NCI-H1092 treated with DMSO at 0.1 percent for 48 hours (cell line): ENCODE measurements around the gene LRIT3.

Experiments
- DNase-seq: peaks from one replicate; lab custom pipeline; 2025; lab: John Stamatoyannopoulos, UW

Gene LRIT3

DNA sequence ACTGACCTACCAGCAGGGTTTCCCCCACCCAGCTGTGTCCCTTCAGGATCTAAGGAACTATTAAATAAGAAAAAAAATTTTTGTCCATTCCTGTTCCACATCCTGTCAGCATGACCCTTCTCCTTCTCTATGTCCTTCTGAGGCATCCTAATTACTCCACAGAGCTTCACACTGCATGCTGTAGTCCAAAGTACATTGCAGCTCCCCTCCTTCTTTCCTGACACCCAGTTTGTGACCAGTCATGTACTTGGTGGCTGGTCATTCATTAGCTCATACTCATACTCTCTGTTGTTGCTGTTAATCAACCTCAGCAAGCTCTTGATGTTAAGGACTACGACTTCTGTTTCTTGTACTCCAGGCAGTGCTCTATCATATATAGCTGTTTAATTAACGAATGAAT is 62.3 kb downstream of the LRIT3 start:
- no peak for DNase-seq

DNA sequence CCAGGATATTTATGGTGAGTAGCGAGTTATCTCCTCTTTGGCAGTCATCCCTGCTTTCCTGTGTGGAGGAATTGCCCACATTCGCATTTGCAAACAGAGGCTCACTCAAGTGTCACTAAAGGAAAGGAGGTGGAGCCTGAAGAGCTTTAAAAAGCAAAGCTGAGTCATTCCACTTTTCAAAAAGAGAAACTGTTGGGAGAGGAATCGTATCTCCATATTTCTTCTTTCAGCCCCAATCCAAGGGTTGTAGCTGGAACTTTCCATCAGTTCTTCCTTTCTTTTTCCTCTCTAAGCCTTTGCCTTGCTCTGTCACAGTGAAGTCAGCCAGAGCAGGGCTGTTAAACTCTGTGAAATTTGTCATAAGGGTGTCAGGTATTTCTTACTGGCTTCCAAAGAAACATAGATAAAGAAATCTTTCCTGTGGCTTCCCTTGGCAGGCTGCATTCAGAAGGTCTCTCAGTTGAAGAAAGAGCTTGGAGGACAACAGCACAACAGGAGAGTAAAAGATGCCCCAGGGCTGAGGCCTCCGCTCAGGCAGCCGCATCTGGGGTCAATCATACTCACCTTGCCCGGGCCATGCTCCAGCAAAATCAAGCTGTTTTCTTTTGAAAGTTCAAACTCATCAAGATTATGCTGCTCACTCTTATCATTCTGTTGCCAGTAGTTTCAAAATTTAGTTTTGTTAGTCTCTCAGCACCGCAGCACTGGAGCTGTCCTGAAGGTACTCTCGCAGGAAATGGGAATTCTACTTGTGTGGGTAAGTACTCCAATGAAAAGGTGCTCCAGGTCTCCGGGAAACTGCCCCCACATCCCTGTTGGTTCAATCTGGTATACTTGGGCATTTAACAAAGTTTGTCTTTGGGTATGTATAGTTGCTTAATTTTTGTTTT is 65.0 kb downstream of the LRIT3 start, which contains the start of gene EGF:
EGF (plus strand) TSS at position 178 of the 890 bp plus-strand sequence; CDS start at position 631, 453 bp downstream.
- no peak for DNase-seq

DNA sequence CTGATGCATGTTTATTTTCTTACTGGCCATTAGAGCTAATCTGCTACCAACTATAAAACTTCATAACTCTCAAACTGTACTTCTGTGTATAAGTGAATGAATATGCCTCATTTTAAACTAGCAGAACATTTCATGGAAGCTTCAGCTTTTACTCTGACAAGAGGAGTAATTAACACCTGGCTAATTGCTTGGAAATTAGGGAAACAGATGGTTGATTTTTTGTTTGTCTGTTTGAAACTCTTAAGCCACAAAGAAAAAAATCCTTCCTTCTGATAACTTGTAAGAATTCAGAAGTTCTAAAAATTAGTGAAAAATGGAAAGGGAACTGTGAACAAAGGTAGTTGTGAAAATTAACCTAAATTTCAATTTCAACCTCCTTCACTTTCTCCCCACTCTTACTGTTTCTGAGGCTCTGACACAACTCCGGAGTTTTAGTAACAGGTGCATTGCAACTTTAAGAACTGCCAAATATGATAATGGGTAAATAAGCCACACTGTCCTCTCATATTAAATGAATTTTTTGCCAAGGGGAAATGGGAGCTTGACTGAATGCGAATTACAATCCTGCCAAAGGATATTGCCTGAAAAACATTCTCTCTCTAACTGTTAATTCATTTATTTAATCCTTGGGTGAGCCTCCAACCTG is 65.8 kb downstream of the LRIT3 start:
- no peak for DNase-seq

DNA sequence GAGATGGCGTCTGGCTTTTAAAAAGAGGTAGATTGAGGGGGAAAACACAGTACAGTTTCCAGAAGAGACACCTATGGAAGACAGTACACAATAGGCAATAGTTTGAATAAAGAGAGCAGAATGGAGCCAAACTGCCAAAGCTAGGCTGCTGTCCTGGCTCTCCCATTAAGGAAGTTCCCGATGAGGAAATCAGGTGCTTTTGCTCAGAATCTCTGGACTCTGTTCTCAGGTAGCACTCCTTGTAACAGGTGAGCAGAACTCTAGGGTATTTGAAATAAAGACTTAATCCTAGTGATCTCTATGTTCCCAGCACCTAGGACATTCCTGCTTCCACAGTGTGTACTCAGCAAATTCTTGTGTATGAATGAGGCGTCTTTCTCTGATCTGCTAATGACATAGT is 66.4 kb downstream of the LRIT3 start:
- no peak for DNase-seq

DNA sequence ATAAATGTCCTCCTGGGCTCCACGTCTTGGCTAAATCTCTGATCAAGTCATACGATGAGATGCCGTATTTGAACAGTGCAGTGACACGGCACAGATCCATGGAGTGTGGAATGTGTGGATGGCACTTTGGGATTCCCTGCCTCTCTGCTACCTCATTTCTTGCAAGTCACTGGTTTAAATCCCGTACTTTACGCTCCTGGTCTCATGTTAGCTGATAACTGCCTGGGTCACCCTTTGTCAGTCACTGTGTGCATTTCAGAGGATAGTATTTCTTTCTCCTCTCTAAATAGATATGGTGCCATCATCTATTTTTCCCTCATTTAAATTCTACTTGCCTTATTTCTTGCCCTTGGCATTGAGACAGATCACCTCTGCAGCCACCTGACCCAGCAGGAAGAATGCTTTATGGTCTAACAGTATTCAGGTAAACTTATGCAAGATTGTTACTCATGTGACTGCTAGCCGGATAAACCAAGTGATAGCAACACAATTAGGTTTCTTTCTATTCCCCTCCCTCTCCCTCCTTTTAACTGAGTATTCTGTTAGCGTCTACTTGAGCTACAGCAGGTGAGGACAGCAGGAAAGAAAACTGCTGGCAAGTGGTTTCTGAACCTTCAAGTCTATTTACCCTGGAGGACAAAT is 67.6 kb downstream of the LRIT3 start:
- DNase-seq: no peak

DNA sequence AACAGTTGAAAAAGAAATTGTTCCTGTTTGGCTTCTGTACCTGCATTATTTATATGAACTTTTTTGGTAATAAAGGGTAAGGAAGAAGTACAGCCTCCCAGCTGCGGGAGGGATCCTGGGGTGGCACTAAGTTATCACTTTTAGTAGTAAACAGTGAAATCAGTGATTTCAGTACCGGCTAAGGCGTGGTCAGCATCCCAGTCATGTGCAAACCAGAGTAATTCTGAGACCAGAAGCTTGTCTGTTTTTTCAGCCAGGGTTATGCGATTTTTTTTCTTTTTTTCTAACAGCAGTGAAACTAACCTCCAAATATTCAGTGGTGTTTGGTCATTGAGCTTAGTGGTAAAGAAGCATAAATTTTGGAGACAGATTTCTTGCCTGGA is 68.1 kb downstream of the LRIT3 start:
- DNase-seq: no peak

DNA sequence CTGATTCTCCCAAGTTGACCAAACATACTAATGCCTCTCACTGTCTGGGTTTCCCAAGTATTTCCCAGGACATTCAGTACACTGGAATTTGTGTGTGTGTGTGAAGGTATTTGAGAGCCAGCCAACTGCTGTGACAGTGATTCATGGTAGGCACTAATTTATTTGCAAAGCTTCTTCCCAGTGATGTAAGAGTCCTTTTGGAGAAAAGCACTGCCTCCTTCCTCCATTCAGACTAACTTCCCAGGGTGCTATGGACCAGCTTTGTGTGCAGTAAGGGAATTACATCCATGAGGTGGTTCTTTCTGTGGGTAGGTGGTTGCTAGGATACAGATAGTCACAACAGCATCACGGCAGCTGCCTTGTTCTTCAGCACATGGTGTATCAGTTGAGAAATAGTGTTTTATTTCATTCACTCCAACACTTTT is 73.5 kb downstream of the LRIT3 start:
- DNase-seq: no peak
